IPS-11a (cell line): ENCODE measurements around the gene ALKBH8.
"Not testable (repeated sequence)": the region's sequence is repeated elsewhere in the genome, so short reads cannot be mapped to it uniquely, and the experiment has no call there.

ENCODE experiments used
- H3K4me3 ChIP-seq: one replicate; pipeline ENCODE4 v1.5.1; 2013; ENCODE audit warnings: low read depth, low read length, control low read depth

The ALKBH8 gene

GRCh38 chr11:107579169-107579568 lies 13.6 kb upstream of the ALKBH8 start:
- H3K4me3 ChIP-seq: not testable (repeated sequence)

- no peak overlapping the region for H3K4me3 ChIP-seq
Measured at GRCh38 chr11:107577346-107577711, 11.8 kb upstream of the ALKBH8 start.

GRCh38 chr11:107576497-107577345 lies 11.2 kb upstream of the ALKBH8 start:
- not testable (repeated sequence) for H3K4me3 ChIP-seq

GRCh38 chr11:107573438-107573837 lies 7.9 kb upstream of the ALKBH8 start:
- H3K4me3 ChIP-seq: no peak overlapping the region

GRCh38 chr11:107570015-107570414 lies 4.5 kb upstream of the ALKBH8 start:
- no peak overlapping the region for H3K4me3 ChIP-seq

- no peak overlapping the region for H3K4me3 ChIP-seq
Measured at GRCh38 chr11:107567739-107568335, 2.3 kb upstream of the ALKBH8 start.

- H3K4me3 ChIP-seq: no peak overlapping the region
Measured at GRCh38 chr11:107566569-107566968, 1.0 kb upstream of the ALKBH8 start.

- H3K4me3 ChIP-seq: peak overlapping the region; percentile 91
Measured at GRCh38 chr11:107565955-107566501, 493 bp upstream of the ALKBH8 start.

- peak overlapping the region; percentile 91 for H3K4me3 ChIP-seq
Measured at GRCh38 chr11:107564877-107565218, 687 bp downstream of the ALKBH8 start.

- no peak overlapping the region for H3K4me3 ChIP-seq
Measured at GRCh38 chr11:107563702-107564101, 1.8 kb downstream of the ALKBH8 start.

- no peak overlapping the region for H3K4me3 ChIP-seq
Measured at GRCh38 chr11:107562647-107563208, 2.8 kb downstream of the ALKBH8 start.

- H3K4me3 ChIP-seq: no peak overlapping the region
Measured at GRCh38 chr11:107561688-107562087, 3.8 kb downstream of the ALKBH8 start.

GRCh38 chr11:107550304-107550703 lies 15.2 kb downstream of the ALKBH8 start:
- no peak overlapping the region for H3K4me3 ChIP-seq

- no peak overlapping the region for H3K4me3 ChIP-seq
Measured at GRCh38 chr11:107549954-107550285, 15.6 kb downstream of the ALKBH8 start.

- H3K4me3 ChIP-seq: no peak overlapping the region
Measured at GRCh38 chr11:107549253-107549953, 16.1 kb downstream of the ALKBH8 start.

GRCh38 chr11:107547961-107548360 lies 17.6 kb downstream of the ALKBH8 start:
- no peak overlapping the region for H3K4me3 ChIP-seq

GRCh38 chr11:107545101-107545514 lies 20.4 kb downstream of the ALKBH8 start:
- H3K4me3 ChIP-seq: no peak overlapping the region

GRCh38 chr11:107538821-107539220 lies 26.7 kb downstream of the ALKBH8 start:
- no peak overlapping the region for H3K4me3 ChIP-seq

- H3K4me3 ChIP-seq: no peak overlapping the region
Measured at GRCh38 chr11:107538239-107538638, 27.3 kb downstream of the ALKBH8 start.

GRCh38 chr11:107537155-107537554 lies 28.4 kb downstream of the ALKBH8 start:
- not testable (repeated sequence) for H3K4me3 ChIP-seq

- no peak overlapping the region for H3K4me3 ChIP-seq
Measured at GRCh38 chr11:107526197-107526596, 39.3 kb downstream of the ALKBH8 start.

- H3K4me3 ChIP-seq: no peak overlapping the region
Measured at GRCh38 chr11:107508858-107509244, 56.7 kb downstream of the ALKBH8 start.
